Spleen (tissue), 11 donors: ENCODE data around the gene KRTAP1-5. TPM values are rescaled to one million over a fixed set of nuclear protein-coding genes. Genes with fewer than 3 reads are reported as not detected.

Experiments
- DNase-seq: peaks from one replicate; pipeline ENCODE4 v3.0.0-alpha.2; 2020
- H3K27ac ChIP-seq, 8 donors: fragments of 200-600 bp; sonication (generic) in 7 of 8; 1 replicate in 4 of 8; 2 replicates in 4 of 8; pipeline versions ENCODE4 v1.5.0 to v1.8.0; 2016 to 2021; ENCODE audit warnings: inconsistent platforms in 4 of 8, mild to moderate bottlenecking in 4 of 8, moderate library complexity in 1 of 8
- H3K27me3 ChIP-seq, 7 donors: fragments of 200-600 bp; sonication (generic) in 6 of 7; replicated peaks in 1 of 7; 1 replicate in 4 of 7; 2 replicates in 3 of 7; pipeline versions ENCODE4 v1.5.0 to v1.8.0; 2016 to 2021; ENCODE audit warnings: inconsistent platforms in 3 of 7, mild to moderate bottlenecking in 1 of 7
- H3K36me3 ChIP-seq, 6 donors: fragments of 200-600 bp; sonication (generic) in 5 of 6; 1 replicate in 4 of 6; 2 replicates in 2 of 6; pipeline versions ENCODE4 v1.5.0 to v1.8.0; 2016 to 2021; ENCODE audit warnings: inconsistent platforms in 2 of 6
- H3K4me1 ChIP-seq, 6 donors: fragments of 200-600 bp; sonication (generic) in 5 of 6; 1 replicate in 3 of 6; 2 replicates in 3 of 6; pipeline versions ENCODE4 v1.5.0 to v1.8.0; 2016 to 2021; ENCODE audit warnings: inconsistent platforms in 3 of 6
- H3K4me3 ChIP-seq, 8 donors: fragments of 200-600 bp; sonication (generic) in 7 of 8; 1 replicate in 4 of 8; 2 replicates in 4 of 8; pipeline versions ENCODE4 v1.5.0 to v1.8.0; 2016 to 2021; ENCODE audit warnings: inconsistent platforms in 4 of 8, mild to moderate bottlenecking in 4 of 8, moderate library complexity in 2 of 8
- H3K9me3 ChIP-seq, 8 donors: fragments of 200-600 bp; sonication (generic) in 7 of 8; 1 replicate in 4 of 8; 2 replicates in 4 of 8; pipeline versions ENCODE4 v1.5.0 to v1.8.0; 2016 to 2021; ENCODE audit warnings: inconsistent platforms in 4 of 8
- CTCF ChIP-seq, 11 experiments: fragments of 200-600 bp in 7 of 11; fragments of 450-650 bp in 4 of 11; sonication (generic) in 4 of 11; IDR thresholded peaks in 8 of 11; conservative IDR thresholded peaks in 3 of 11; 1 replicate in 7 of 11; 2 replicates in 4 of 11; pipeline versions ENCODE4 v1.4.0 to v1.8.0; 2016 to 2021; ENCODE audit warnings: antibody characterized with exemption in 11 of 11, inconsistent platforms in 4 of 11, mild to moderate bottlenecking in 1 of 11
- POLR2A ChIP-seq, 3 donors: fragments of 450-650 bp; IDR thresholded peaks; one replicate each; pipeline ENCODE4 v1.5.1; 2017; ENCODE audit warnings: antibody characterized with exemption in 3 of 3, mild to moderate bottlenecking in 1 of 3
- POLR2AphosphoS5 ChIP-seq, 3 donors: sonication (generic); formaldehyde crosslinking; IDR thresholded peaks; one replicate each; pipeline ENCODE4 v1.5.1; 2017; ENCODE audit warnings: antibody characterized with exemption in 3 of 3
- WGBS, 5 donors: extraction: QIAGEN DNeasy Blood & Tissue Kit in 3 of 5; methylation state at CpG; one replicate each; pipeline versions ENCODE4 v1.1.5 to v1.1.7; 2013 to 2018; 5-methylcytosine and 5-hydroxymethylcytosine counted together
- intact Hi-C: fragments of 100-400 bp; cut with DNase I; formaldehyde crosslinking; loops from one replicate; pipeline ENCODE4 v1.15.0; 2023; ENCODE audit warnings: low total_unique reads
- polyA plus RNA-seq, 3 donors: library from polyadenylated mRNA; stranded (reverse); fragments of 200-250 nt; gene quantifications; one replicate each; pipeline ENCODE4 v1.2.1, GENCODE V29; 2013
- total RNA-seq, 7 donors: library from RNA; depleted of rRNA in 3 of 7; stranded (reverse); fragments of >200 nt in 3 of 7; fragmentation: NEBNext Ultra II Directional in 4 of 7; extraction: Animal tissue kit (Norgen Biotek cat#: 25700) in 4 of 7; gene quantifications; one replicate each; pipeline versions ENCODE4 v1.1.0 to v1.2.1, GENCODE V29; 2016 to 2021
- donor health status: healthy with polysubstance abuse.
- donor health status: DM: no; HTN: no; CAD: no; lungs with moderate emphysema.
- donor health status: DM: no; HTN: no; CAD: no.
- donor health status: Bipolar disorder and iron deficiency.
- donor health status: healthy.
- donor health status: DM: no; HTN: no; CAD: no.
- donor health status: DM: yes; HTN: yes; CAD: no.

KRTAP1-5 gene
- total and polyA plus RNA-seq, 10 donors = not detected

DNA sequence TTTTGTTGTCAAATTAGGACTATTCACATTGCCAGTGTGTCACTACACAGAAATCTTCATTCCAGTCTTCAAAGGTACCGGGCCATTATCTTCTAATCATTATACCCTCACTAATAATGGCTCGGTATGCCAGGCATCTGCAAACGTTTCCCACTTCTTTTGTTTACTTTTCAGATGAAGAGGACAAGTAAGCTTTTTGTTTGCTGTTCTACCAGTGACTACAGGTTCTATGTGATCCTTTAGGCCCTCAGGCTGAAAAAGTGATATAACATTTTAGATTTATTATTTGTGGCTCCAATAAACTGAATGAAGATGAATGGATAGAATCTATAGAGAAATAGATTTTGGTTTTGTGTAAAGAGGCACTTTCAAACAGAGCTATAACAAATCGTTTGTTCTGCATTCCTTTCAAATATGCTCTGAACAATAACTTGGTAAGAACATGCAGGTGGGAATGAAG, 17.7 kb downstream of the KRTAP1-5 start:
- no peak overlapping the region for H3K27ac ChIP-seq
- 62 to 80% (median 71%) methylated on average over 4 of the region's 4 CpGs for WGBS, 5 donors
- no peaks in the 10 kb centered on the region for H3K4me1 ChIP-seq
- DNase-seq = no peak
- no peaks in the 10 kb centered on the region for H3K9me3 ChIP-seq
- intact Hi-C loops = no loop called here
- H3K36me3 ChIP-seq = no peaks in the 10 kb centered on the region
- H3K27me3 ChIP-seq = peaks cover 0 to 3% (median 0%) of the 10 kb centered on the region in 7 donors
- no peak for TF ChIP-seq POLR2A (IDR thresholded peaks at IDR 0.05)
- TF ChIP-seq CTCF (IDR thresholded peaks at IDR 0.05 in 8 of 11, conservative IDR thresholded peaks at IDR 0.05 in 3 of 11) = no peak
- no peak for TF ChIP-seq POLR2AphosphoS5 (IDR thresholded peaks at IDR 0.05)
- no peak overlapping the region for H3K4me3 ChIP-seq

- H3K4me3 ChIP-seq = no peak within 1 kb of the TSS
- H3K4me1 ChIP-seq = no peaks in the 10 kb centered on the region
- no peaks in the 10 kb centered on the region for H3K36me3 ChIP-seq
- TF ChIP-seq POLR2A (IDR thresholded peaks at IDR 0.05) = no peak
- TF ChIP-seq CTCF (IDR thresholded peaks at IDR 0.05 in 8 of 11, conservative IDR thresholded peaks at IDR 0.05 in 3 of 11) = no peak
- TF ChIP-seq POLR2AphosphoS5 (IDR thresholded peaks at IDR 0.05) = no peak
- no peak within 1 kb of the TSS for H3K27ac ChIP-seq
- no peak for DNase-seq
- intact Hi-C loops = no loop called here
- 86 to 95% (median 94%) methylated on average over 8 of the region's 8 CpGs for WGBS, 5 donors
- H3K9me3 ChIP-seq = no peaks in the 10 kb centered on the region
- H3K27me3 ChIP-seq = peaks cover 0 to 3% (median 0%) of the 10 kb centered on the region in 7 donors
Measured at GRCh38 chr17:41008811-41009210, 18.2 kb downstream of the KRTAP1-5 start, which contains the start of gene KRTAP3-1. Gene KRTAP3-1 (minus strand): TSS chr17:41009128. CDS start chr17:41009074, 54 bp downstream.

DNA sequence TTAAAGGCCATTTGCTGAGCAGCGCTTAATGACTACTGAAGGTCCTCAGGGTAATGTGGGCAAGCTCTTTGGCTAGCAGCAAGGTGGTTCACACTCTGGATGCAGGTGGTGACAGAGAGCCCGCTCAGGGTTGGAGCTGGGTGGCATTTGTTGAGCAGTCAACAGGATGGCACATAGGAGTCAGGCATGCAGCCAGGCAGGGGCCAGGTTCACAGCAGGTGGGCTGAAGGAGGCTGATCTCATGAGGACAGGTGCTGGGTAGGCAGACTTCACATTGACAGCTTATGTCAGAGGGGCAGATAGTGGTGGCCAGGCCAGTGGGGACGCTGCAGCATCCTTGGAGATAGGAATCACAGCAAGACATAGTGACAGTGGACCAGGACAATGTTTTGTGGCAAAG, 22.6 kb downstream of the KRTAP1-5 start:
- no peaks in the 10 kb centered on the region for H3K9me3 ChIP-seq
- intact Hi-C loops = no loop called here
- H3K4me1 ChIP-seq = no peaks in the 10 kb centered on the region
- peaks cover 0 to 6% (median 0%) of the 10 kb centered on the region in 7 donors for H3K27me3 ChIP-seq
- no peaks in the 10 kb centered on the region for H3K36me3 ChIP-seq
- WGBS, 5 donors = 78 to 93% (median 85%) methylated on average over 3 of the region's 3 CpGs
- H3K27ac ChIP-seq = no peak overlapping the region
- TF ChIP-seq CTCF (IDR thresholded peaks at IDR 0.05 in 8 of 11, conservative IDR thresholded peaks at IDR 0.05 in 3 of 11) (no peak), POLR2AphosphoS5 (IDR thresholded peaks at IDR 0.05) (no peak), POLR2A (IDR thresholded peaks at IDR 0.05) (no peak)
- H3K4me3 ChIP-seq = no peak overlapping the region
- DNase-seq = no peak

- intact Hi-C loops = no loop called here
- no peak for DNase-seq
- Histone ChIP-seq H3K27ac (no peak overlapping the region), H3K9me3 (no peaks in the 10 kb centered on the region), H3K36me3 (no peaks in the 10 kb centered on the region), H3K4me1 (no peaks in the 10 kb centered on the region), H3K27me3 (peaks cover 0 to 6% (median 0%) of the 10 kb centered on the region in 7 donors), H3K4me3 (no peak overlapping the region)
- TF ChIP-seq CTCF (IDR thresholded peaks at IDR 0.05 in 8 of 11, conservative IDR thresholded peaks at IDR 0.05 in 3 of 11) (no peak), POLR2AphosphoS5 (IDR thresholded peaks at IDR 0.05) (no peak), POLR2A (IDR thresholded peaks at IDR 0.05) (no peak)
- WGBS, 5 donors = 62 to 80% (median 69%) methylated on average over 4 of the region's 4 CpGs
Measured at GRCh38 chr17:41003926-41004325, 23.1 kb downstream of the KRTAP1-5 start.
